Neural progenitor cell (in vitro differentiated cells): ENCODE measurements around the gene PVALEF.

Experiments used
- CTCF ChIP-seq: fragments of 200-600 bp; sonication (generic); IDR thresholded peaks from 2 replicates; pipeline ENCODE4 v1.5.1; 2017; ENCODE audit warnings: antibody characterized with exemption, mild to moderate bottlenecking
- EZH2 ChIP-seq: fragments of 200-600 bp; sonication (generic); IDR thresholded peaks from 2 replicates; pipeline ENCODE4 v1.6.1; 2017; ENCODE audit warnings: antibody characterized with exemption, mild to moderate bottlenecking, moderate library complexity

GRCh38 chr17:81199482-81199830 lies 34.1 kb downstream of the PVALEF start:
- TF ChIP-seq CTCF: no peak
- no peak for TF ChIP-seq EZH2
